NCI-H748 (cell line): Measurements from ENCODE around the gene GBX2.
"Not testable (repeated sequence)": the region's sequence is repeated elsewhere in the genome, so short reads cannot be mapped to it uniquely, and the experiment has no call there.

Experiments
- DNase-seq: peaks from one replicate; lab custom pipeline; 2025; ENCODE audit not compliant: unreplicated experiment; lab: John Stamatoyannopoulos, UW

GBX2 gene

GRCh38 chr2:236157815-236158498 is 10.2 kb downstream of the GBX2 start:
- no peak for DNase-seq

- DNase-seq, result no peak
Measured at GRCh38 chr2:236157366-236157765, 10.8 kb downstream of the GBX2 start.

GRCh38 chr2:236156860-236157194 is 11.4 kb downstream of the GBX2 start:
- DNase-seq, result no peak

- DNase-seq, result no peak
Measured at GRCh38 chr2:236156095-236156859, 11.9 kb downstream of the GBX2 start.

DNA sequence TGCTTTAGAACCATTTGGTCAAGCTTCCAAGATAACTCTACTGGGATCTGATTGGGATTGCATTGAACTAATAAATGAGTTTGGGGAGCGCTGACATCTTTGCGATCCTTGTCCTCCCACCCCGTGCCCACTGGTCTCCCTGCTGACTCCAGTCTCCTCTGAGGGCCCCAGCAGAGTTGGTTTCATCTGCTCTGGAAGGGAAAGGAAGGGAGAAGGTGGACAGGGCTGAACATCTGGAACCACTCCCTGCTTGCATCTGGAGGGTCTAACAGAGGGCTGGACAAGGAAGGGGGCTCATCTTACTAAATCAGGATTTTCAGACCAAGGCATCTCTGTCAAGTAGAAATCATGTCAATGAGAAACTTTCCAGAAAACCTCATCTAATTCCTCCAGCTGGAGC is 12.8 kb downstream of the GBX2 start:
- DNase-seq, result no peak

DNA sequence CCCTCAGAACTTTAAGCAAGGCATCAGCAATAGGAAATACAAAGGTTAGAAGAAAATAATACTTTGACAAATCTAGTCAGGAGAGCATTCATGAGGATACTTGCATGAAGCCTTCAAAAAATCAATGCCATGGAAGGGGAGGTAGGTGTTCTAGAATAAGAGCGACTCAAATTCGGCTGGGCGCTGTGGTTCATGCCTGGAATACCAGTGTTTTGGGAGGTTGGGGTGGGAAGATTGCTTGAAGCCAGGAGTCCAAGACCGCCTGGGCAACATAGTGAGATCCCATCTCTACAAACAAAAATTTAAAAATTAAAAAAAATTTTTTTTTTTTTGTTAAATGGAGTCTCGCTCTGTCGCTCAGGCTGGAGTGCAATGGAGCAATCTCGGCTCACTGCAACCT is 21.8 kb downstream of the GBX2 start:
- DNase-seq, result no peak

GRCh38 chr2:236143811-236144210 is 24.4 kb downstream of the GBX2 start:
- no peak for DNase-seq

DNA sequence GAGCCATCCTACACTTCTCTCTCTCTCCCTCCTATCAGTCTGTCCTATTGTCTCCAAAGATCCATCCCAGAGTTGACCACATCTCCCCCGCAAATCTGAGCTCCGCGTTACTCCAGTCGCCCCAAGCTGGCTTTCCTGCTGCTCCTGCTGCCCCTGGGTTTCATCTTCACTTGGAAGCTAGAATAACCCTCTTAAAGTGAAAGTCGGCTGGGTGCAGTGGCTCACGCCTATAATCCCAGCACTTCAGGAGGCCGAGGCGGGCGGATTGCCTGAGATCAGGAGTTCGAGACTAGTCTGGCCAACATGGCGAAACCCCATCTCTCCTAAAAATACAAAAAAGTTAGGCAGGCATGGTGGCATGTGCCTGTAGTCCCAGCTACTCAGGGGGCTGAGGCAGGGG is 26.6 kb downstream of the GBX2 start:
- not testable (repeated sequence) for DNase-seq

- DNase-seq, result no peak
Measured at GRCh38 chr2:236137066-236137465, 31.1 kb downstream of the GBX2 start.

DNA sequence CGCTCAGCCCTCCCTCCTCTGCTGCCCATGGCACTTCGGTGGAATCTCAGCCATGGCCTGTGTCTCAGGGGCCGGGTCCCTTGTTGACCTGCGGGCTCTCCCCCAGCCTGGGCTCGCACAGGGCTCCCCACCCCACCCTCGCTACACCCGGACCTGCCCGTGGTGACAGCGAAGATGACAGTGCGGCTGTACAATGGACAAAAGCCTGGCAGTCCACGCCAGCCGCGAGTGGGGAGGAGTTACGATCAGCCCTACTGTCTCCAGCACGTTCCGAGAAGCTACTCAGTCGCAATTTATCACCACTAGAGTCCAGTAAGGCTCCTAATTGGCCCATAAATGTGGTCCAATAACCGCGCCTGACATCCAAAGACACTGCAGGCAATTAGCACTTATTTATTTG is 31.6 kb downstream of the GBX2 start:
- peak; percentile 54 for DNase-seq

- DNase-seq, result no peak
Measured at GRCh38 chr2:236133410-236134012, 34.7 kb downstream of the GBX2 start.

- no peak for DNase-seq
Measured at GRCh38 chr2:236131073-236131692, 37.0 kb downstream of the GBX2 start.

GRCh38 chr2:236130349-236130998 is 37.7 kb downstream of the GBX2 start:
- no peak for DNase-seq

- DNase-seq, result no peak
Measured at GRCh38 chr2:236129935-236130334, 38.3 kb downstream of the GBX2 start.

- no peak for DNase-seq
Measured at GRCh38 chr2:236128321-236128720, 39.9 kb downstream of the GBX2 start.

GRCh38 chr2:236127010-236127409 is 41.2 kb downstream of the GBX2 start:
- no peak for DNase-seq

DNA sequence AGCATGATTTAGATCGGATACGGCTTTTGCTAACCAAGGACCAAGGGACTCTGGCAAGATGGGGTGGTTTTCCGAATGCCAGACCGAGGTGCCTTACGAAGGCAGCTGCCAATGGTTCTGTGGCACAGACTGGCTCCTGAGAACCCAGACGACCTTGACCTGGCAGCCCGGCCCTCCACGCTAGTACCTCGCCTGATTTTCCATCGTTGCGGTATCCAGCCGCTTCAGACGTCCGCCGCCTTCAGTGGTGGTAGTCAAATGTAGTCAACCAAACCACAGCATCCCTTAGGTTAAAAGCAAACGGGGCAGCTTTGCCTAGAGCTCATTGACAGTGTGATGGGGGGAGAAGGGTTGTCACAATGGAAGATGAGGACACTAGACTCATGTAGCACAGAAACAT is 42.6 kb downstream of the GBX2 start:
- DNase-seq, result no peak

DNA sequence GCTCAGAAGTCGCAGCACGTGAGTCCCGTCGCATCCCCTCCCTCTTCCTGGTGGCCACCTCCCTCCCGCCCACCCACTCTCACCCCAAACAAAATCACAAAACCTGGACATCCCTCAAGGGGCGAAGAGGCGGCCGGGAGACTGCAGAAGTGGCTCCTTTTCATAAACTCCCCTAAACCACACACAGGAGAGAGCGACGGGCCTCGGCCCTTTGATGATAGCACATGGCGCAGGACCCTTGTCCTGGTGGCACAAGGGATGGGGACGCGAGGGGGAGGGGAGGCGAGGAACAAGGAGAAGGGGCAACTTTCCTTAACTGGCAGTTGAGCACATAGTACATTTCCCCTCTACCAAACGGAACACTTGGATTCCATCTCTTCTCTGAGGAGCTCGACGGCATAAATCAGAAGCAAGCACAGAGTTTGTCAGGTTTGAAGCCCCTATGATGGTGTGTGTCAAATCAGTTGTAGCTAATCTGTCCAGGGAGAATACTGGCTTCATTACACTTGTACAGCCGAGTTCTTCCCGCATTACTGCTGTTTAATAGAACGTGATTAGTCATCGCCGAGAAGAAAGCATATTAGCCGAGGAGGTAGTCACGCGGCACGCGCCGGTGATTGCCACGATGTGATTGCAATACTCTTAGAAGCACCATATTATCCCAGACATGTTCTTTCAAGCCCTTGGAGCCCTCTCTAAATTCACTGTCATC is 43.8 kb downstream of the GBX2 start:
- no peak for DNase-seq

DNA sequence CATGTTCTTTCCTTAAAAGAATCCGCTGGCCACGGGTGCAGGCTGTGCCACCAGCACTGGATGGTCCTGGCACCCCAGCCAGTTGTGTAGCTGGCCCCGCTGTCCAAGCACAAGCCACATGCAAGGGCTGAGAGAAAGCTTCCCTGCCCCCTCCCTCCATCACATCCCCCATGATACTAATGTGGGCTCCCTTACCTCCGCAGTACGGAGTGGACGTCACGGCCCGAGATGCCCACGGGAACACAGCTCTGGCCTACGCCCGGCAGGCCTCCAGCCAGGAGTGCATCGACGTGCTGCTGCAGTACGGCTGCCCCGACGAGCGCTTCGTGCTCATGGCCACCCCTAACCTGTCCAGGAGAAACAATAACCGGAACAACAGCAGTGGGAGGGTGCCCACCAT is 44.5 kb downstream of the GBX2 start:
- no peak for DNase-seq

- no peak for DNase-seq
Measured at GRCh38 chr2:236122236-236122635, 46.0 kb downstream of the GBX2 start.

GRCh38 chr2:236121546-236121945 is 46.6 kb downstream of the GBX2 start:
- no peak for DNase-seq
